PC-9 (cell line): ENCODE results near the gene TMC8.

Experiments used
- CTCF ChIP-seq: fragments of 200-600 bp; sonication (generic); conservative IDR thresholded peaks from 2 replicates; pipeline ENCODE4 v1.6.1; 2017; ENCODE audit warnings: mixed run types, antibody characterized with exemption, mild to moderate bottlenecking, moderate library complexity
- EZH2 ChIP-seq: fragments of 200-600 bp; sonication (generic); IDR thresholded peaks from 2 replicates; pipeline ENCODE4 v1.8.0; 2017; ENCODE audit warnings: antibody characterized with exemption, low read depth

- TF ChIP-seq CTCF (no peak), EZH2 (no peak)
Measured at GRCh38 chr17:78103311-78103710, 27.3 kb upstream of the TMC8 start.
